ENCODE data around the gene CYB561D2.

Gene CYB561D2

GRCh38 chr3:50369012-50369670 lies 18.5 kb downstream of the CYB561D2 start:
- DNase-seq = no peak

- no peak for DNase-seq
Measured at GRCh38 chr3:50370594-50370993, 19.9 kb downstream of the CYB561D2 start.

GRCh38 chr3:50371133-50371685 lies 20.5 kb downstream of the CYB561D2 start:
- no peak for DNase-seq

DNA sequence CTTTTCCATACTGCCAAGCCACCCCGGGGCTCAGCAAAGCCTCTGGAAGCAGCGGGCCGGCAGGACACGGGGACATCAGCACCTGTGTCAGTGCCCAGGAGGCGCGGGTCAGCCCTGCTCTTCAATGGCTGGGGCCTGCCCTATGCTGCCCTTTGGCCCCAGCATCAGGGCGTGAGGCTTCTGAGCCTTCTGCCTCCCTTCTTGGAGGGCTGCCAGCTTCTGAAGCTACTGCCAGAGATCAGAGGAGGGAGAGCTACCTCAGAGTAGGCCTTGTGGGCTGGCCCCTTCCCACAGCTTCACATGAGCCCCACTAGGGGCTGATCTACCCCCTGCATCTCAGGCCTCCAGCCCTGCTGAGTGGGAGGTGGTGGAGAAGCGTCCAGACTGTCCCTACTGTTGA lies 21.7 kb downstream of the CYB561D2 start:
- peak in 1 of 2 donors; percentile 12 for DNase-seq

- DNase-seq = no peak
Measured at GRCh38 chr3:50373146-50374051, 22.7 kb downstream of the CYB561D2 start.

DNA sequence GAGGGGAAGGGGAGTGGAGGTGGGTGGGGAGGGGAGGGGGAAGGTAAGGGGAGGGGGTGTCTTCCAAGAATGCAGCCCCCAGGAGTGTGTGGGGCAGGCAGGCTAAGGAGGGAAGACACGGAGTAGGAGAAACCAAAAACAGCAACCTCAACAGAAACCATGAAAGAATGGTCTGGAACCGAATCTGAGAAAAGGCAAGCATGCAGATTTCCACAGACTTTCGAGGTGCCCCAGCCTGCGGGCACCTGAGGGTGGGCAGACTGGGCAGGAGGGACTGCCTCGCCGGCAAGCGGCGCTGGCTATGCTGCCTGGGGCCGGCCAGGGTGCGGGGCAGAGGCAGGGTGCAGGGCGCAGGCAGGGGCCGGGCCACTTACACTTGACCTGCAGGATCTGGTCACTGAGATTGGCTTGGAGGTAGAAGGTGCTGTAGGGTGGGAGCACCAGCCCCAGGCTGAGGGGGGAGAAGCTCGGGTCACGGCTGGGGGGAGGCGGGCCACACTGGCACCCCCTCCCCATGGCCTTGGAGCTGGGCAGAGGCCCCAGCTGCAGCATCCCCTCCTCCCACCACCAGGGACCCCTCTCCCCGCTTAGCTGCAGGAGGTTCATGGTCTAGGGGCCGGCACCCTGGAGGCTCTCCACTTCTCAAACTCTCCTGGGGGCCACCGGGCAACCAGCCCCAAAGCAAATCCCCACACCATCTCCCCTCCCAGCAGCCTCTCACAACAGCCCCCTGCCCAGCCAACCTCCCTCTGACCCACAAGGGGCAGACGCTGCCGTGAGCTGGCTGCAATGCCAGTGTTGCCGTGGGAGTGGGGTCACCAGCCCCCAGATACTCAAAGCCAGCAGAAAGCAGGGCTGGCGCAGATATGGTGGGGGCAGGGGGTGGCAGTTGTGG lies 23.9 kb downstream of the CYB561D2 start:
- DNase-seq = no peak

- DNase-seq = no peak
Measured at GRCh38 chr3:50375258-50375931, 24.7 kb downstream of the CYB561D2 start.

- no peak for DNase-seq
Measured at GRCh38 chr3:50378024-50378423, 27.4 kb downstream of the CYB561D2 start.

DNA sequence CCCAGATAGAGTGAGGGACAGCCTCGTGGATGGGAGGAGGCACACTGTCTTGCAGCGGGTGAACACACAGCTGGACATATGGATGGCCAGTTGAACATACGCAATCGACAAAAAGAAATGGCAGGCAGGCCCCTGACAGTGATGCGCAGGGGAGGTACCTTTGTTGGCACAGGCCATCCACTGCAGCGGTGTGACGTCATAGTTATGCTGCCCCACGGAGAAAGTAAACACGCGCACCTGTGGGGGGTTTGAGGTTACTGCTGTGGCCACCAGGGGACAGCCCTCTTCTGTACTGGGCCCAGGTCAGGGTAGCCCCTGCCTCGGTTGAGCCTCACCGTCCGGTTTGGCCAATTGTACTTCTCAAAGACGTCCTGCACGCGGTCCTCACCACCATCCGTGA lies 28.1 kb downstream of the CYB561D2 start:
- no peak for DNase-seq

GRCh38 chr3:50380405-50381085 lies 29.9 kb downstream of the CYB561D2 start:
- DNase-seq = no peak

DNA sequence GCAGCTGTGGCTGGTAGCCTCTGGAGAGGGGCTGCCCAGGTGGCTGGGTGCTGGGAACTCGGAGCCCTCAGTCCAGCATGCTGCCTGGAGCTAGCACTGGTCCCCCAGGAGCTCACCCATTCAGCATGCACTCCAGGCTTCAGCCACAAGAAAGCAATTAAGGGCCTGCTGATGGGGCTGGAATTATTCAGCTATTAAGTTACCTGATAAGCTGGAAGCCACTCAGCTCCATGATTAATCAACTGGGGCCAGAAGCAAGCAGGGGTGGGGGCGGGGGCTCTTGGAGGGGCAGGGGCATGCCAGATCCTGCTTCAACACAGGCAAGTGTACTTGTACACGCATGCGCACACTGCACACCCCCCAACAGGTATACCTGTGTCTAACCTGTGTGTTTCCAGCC lies 30.7 kb downstream of the CYB561D2 start:
- DNase-seq = no peak

DNA sequence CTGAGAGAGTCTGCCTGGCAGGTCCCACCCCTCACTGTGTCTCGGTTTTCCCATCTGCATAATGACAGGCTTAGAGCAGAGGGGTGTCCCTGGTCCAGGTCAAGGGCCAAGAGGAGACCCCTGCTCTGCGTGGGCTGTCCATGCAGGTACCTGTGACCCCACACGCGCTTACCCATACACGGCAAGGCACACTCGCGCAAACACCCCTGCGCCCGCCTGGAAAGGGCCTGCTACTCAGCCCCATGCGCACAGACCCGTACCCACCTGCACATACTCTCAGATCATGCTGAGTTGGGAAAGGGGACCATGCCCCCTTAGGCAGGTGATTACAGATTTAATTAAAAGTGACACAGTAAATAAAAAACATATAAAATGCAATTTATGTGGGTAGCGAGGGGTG lies 32.1 kb downstream of the CYB561D2 start:
- DNase-seq = no peak

- no peak for DNase-seq
Measured at GRCh38 chr3:50383750-50384149, 33.1 kb downstream of the CYB561D2 start.

- no peak for DNase-seq
Measured at GRCh38 chr3:50385754-50386153, 35.1 kb downstream of the CYB561D2 start.

GRCh38 chr3:50388016-50388719 lies 37.5 kb downstream of the CYB561D2 start:
- no peak for DNase-seq

GRCh38 chr3:50388720-50389413 lies 38.2 kb downstream of the CYB561D2 start:
- no peak for DNase-seq

GRCh38 chr3:50389414-50389767 lies 38.7 kb downstream of the CYB561D2 start:
- DNase-seq = no peak

- DNase-seq = no peak
Measured at GRCh38 chr3:50390508-50391224, 40.0 kb downstream of the CYB561D2 start.

- no peak for DNase-seq
Measured at GRCh38 chr3:50392101-50392715, 41.5 kb downstream of the CYB561D2 start.

Data from CD4-positive, alpha-beta T cell treated with Interleukin-1 beta for 1 hour (primary cell).